Endothelial cell of umbilical vein (primary cell): ENCODE measurements around the gene ZNRF3.

ENCODE experiments used
- CTCF ChIP-seq, 2 donors: IDR thresholded peaks; 1 replicate in 1 of 2; 2 replicates in 1 of 2; pipeline ENCODE4 v1.5.1; 2011; ENCODE audit warnings: low read length in 2 of 2, mild to moderate bottlenecking in 2 of 2, moderate library complexity in 2 of 2, control low read depth in 1 of 2, inconsistent platforms in 1 of 2, low read depth in 1 of 2; ENCODE audit not compliant: insufficient read depth in 1 of 2; ENCODE audit errors: extremely low read depth in 1 of 2
- EZH2 ChIP-seq: IDR thresholded peaks from 2 replicates; pipeline ENCODE4 v1.6.1; 2012; ENCODE audit warnings: borderline replicate concordance, low read depth, mild to moderate bottlenecking, moderate library complexity, low read length, inconsistent platforms; ENCODE audit not compliant: severe bottlenecking
- FOS ChIP-seq: IDR thresholded peaks from 2 replicates; pipeline ENCODE4 v1.6.1; 2011; ENCODE audit warnings: mild to moderate bottlenecking, low read length, moderate library complexity, borderline replicate concordance; ENCODE audit not compliant: insufficient read depth
- JUN ChIP-seq: IDR thresholded peaks from 2 replicates; pipeline ENCODE4 v1.6.1; 2011; ENCODE audit warnings: borderline replicate concordance, low read depth; ENCODE audit not compliant: insufficient read length, insufficient read depth
- MAX ChIP-seq: IDR thresholded peaks from 2 replicates; pipeline ENCODE4 v1.6.1; 2011; ENCODE audit not compliant: insufficient read depth, insufficient read length
- MYC ChIP-seq: IDR thresholded peaks from one replicate; pipeline ENCODE4 v1.6.1; 2011; ENCODE audit warnings: mild to moderate bottlenecking, low read depth, low read length
- POLR2A ChIP-seq: IDR thresholded peaks from 2 replicates; pipeline ENCODE4 v1.6.1; 2012; ENCODE audit warnings: low read depth, mild to moderate bottlenecking, control low read depth, low read length
- POLR2AphosphoS5 ChIP-seq: IDR thresholded peaks from 2 replicates; pipeline ENCODE4 v1.6.1; 2012; ENCODE audit warnings: low read depth, mild to moderate bottlenecking, control low read depth, low read length, moderate library complexity; ENCODE audit not compliant: insufficient read depth

- TF ChIP-seq CTCF (IDR thresholded peaks at IDR 0.05; ENCODE audit: extremely low read depth in 1 of 2, insufficient read depth in 1 of 2, low read depth in 1 of 2, low read length in 2 of 2) (no peak), EZH2 (no peak), MYC (no peak), POLR2AphosphoS5 (no peak), POLR2A (no peak), MAX (no peak), JUN (no peak), FOS (no peak)
Measured at GRCh38 chr22:28899199-28899853, 16.0 kb downstream of the ZNRF3 start.
